Activated CD4-positive, alpha-beta T cell treated with anti-CD3 and anti-CD28 coated beads, Interleukin-10, Interleukin-2, amounts not matched to agents 100 ng/mL and 50 ng/mL, durations not matched to agents 16 hours and 8 hours (primary cell): ENCODE results near the gene FAM89B.

ENCODE experiments used
- DNase-seq: peaks from one replicate; pipeline ENCODE4 v3.0.0-alpha.2; 2020

The FAM89B gene

DNA sequence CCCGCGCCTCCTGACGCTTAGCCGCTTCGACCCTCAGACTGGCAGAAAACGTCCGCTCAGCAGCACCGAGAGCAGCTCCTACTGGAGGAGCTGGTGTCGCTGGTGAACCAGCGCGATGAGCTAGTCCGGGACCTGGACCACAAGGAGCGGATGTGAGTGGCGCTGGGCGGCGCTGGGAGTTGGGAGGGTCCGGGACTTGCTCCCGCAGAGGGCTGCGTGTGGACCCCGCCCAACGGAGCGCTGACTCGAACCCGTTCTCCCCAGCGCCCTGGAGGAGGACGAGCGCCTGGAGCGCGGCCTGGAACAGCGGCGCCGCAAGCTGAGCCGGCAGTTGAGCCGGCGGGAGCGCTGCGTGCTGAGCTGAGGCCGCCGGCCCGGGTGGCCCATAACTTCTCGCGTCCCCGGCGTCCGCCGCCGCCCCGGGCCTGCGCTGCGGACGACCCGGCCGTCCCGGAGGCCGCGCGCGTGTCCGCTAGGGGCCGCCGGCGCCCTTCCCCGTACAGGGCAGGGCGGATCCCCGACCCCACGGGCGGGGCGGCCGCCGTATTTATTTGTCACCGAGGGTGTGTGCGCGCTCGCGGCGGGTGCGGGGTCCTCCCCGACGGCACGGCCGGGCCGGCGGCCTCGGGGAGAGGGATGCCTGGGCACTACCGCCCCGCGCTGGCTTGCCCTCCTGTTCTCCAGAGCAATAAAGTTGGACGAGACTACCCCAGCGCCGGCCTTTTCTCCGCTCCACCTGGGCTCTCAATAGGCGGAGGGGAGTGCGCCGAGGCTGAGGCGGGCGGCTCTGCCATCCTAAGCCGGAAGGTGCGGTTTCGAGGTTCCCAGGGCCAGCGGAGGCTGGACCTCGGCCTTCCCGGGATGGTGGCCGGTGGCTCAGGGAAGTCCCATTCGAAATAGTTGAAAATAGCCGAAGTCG is 19.9 kb downstream of the FAM89B start:
- no peak for DNase-seq

DNA sequence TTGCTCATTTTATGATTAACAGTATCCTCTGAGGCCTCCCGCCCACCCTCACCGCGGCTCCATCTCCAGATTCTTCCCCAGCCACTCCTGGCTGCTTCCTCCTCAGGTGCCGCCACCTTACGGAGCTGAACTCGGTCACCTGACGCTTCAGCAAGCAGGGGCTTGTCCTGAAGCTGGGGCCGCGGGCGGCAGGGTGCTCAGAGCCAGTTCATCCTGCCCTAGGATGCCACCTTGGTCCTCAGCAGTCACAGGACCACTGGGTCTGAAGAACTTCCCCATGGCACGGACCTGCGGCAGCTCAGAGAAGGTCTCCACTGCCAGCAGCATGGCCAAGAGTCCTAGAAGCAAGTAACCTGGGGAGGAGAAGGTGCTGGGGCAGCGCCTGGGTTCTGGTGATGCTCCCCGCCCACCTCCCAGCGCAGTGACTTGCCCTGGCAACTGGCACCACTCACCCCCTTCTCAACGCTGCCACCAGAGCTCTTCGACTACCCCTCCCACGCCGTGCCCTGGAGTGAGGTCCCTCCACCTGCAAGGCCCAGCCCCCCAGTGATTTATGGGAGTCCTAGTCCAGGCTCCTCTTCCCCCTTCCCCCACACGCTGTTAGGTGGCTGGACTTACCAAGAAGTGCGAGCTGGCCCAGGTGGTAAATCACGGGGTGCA is 20.6 kb downstream of the FAM89B start:
- no peak for DNase-seq

- peak; percentile 49 for DNase-seq
Observed at GRCh38 chr11:65593518-65594414, 21.4 kb downstream of the FAM89B start.

GRCh38 chr11:65595131-65595530 is 22.8 kb downstream of the FAM89B start:
- DNase-seq, result no peak

GRCh38 chr11:65595543-65596281 is 23.4 kb downstream of the FAM89B start, which contains the start of gene KCNK7:
KCNK7 (minus strand) TSS chr11:65595800; CDS start chr11:65595772, 28 bp downstream.
- DNase-seq, result no peak

- DNase-seq, result no peak
Observed at GRCh38 chr11:65596520-65596919, 24.2 kb downstream of the FAM89B start.

DNA sequence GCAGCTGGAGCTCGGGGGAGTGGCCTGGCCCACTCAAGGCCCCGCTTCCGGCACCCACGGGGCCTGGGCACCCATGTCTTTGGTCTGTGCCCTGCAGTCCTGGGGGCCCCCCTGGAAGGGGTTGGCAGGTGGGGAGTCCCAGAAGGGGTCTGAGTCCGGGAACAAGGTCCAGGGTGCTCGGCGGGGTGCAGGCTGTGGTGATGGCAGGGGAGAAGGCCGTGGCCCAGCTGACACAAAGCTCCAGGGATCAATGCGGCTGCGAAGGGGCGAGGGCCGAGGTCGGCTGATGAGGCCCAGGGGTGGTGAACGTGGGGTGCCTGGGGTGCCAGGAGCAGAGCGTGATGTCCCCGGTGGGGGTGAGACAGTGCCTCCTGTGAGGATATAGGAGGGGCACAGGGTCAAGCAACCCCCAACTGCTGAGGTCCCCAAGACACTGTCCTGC is 25.9 kb downstream of the FAM89B start:
- DNase-seq, result no peak

GRCh38 chr11:65599216-65599954 is 27.0 kb downstream of the FAM89B start:
- DNase-seq, result no peak

- DNase-seq, result no peak
Observed at GRCh38 chr11:65599955-65600246, 27.6 kb downstream of the FAM89B start.

DNA sequence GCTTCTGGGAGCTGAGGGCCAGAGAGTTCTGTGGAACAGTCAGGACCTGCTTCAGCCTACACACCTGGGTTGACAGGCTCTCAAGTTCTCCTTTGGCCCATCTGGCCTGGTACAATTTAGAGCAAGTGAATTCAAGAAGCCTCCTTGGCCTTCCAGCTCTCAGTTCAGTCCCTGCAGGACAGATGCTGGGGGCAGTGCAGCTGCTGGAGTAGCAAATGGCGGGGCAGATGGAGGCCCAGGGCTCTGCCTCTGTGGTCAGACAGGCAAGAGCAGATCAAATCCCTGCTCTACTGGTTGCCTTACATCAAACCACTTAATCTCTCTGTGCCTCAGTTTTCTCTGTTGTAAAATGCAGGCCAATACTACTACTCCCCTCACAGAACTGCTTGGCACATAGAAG is 31.9 kb downstream of the FAM89B start:
- no peak for DNase-seq

DNA sequence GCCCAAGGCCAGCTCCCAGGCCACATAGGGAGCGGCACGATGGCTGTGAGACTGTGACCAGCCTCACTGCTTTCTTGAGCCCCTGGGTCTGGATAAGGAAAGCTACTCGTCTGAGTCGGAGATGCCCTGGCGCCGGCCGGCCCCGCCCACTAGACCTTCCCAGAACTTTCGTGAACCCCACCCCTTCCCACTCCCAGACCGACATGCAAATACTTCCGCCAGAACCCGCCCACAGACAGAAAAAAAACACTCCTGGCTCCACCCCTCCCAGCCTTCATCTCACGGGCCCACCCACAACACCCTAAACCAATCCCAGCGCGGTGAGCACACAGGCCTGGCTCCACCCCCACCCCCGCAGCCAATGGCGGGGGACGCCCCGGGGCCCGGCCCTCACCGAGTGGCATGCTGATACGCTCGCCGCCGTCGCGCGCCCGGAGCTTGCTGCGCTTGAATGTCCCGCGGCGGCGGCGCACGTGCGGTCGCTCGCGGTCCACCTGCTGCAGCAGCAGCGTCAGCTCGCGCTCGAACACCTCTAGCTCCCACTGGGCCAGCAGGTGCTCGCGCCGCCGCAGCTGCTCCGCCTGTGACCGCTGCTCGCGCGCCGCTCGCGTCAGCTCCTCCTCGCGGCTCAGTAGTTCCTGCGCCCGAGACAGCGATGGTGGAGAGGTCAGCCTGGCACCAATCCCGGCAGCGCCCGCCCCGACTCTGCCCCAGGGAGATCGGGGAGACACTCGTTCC is 34.7 kb downstream of the FAM89B start:
- DNase-seq, result no peak

DNA sequence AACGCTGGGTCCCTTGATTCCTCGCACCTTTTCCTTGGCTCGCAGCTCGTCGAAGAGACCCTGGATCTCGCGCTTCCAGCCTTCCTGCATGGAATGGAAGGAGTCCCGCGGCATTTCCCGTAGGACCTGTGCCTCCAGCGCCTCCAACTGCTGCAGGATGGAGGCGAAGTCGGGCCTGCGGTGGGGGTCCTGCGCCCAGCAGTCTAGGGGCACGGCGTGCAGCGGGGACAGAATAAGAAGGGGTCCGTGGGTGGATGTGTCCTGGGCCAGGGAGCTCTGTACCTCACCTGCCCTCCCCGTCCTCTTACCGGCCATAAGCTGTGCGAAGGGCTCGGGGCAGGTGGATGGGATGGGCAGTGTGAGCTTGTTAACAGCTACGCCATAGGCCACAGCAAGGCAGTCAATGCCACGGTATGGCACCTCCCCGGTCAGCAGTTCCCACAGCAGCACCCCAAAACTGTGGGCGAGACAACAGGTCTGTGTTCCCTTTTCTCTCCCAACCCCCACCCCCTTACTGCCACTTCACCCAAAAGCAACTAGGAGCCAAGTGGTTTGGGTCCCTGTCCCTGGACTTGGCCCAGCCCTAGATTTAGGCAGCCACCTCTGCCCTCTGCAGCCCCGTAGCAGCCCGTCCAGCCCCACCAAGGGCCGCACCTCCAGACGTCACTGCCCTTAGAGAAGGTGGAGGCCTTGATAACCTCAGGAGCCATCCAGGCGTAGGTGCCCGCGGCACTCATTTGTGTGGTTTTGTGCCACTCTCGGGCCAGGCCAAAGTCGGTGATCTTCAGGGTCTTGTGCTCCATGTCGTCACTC is 35.5 kb downstream of the FAM89B start:
- no peak for DNase-seq

DNA sequence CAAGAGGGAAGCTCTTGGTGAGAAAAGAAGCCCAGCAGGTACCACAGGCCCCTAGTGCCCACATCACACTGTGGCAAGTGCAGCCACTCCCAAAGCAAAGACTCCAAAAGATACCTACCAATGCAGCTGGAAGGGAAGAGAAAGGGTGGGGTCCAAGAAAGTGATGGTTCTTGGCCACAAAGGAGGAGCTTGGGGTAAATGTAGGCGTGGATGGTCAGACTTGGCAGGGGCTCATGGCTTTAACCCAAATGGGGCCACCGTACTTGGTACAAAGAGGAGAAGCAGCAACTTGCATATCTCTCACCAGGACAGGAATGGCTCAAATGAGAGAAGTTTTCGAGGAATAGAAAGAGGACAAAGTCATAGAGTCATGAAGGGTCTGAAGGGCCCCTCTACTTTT is 36.9 kb downstream of the FAM89B start:
- no peak for DNase-seq

- DNase-seq, result no peak
Observed at GRCh38 chr11:65609665-65610064, 37.3 kb downstream of the FAM89B start.

DNA sequence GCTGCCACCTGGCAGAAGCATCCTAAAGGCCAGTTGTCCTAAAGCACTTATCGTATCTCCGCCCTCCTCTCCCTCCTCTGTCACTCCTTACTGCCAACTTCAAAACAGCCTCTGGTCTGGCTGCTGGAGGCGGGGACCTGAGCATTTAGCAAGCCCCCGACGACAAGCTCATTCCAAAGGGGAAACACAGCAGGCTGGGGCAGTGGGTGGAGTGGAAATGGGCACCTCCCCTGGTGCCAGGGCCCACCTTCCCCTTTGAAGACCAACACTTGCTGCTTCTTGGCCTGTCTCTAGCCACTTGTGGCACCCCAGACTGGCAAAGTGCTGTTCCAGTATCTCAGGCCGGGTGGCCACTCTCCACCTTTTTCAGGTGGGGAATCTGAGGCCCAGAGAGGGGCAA is 38.1 kb downstream of the FAM89B start:
- DNase-seq, result no peak

GRCh38 chr11:65611028-65611757 is 38.9 kb downstream of the FAM89B start:
- DNase-seq, result no peak

DNA sequence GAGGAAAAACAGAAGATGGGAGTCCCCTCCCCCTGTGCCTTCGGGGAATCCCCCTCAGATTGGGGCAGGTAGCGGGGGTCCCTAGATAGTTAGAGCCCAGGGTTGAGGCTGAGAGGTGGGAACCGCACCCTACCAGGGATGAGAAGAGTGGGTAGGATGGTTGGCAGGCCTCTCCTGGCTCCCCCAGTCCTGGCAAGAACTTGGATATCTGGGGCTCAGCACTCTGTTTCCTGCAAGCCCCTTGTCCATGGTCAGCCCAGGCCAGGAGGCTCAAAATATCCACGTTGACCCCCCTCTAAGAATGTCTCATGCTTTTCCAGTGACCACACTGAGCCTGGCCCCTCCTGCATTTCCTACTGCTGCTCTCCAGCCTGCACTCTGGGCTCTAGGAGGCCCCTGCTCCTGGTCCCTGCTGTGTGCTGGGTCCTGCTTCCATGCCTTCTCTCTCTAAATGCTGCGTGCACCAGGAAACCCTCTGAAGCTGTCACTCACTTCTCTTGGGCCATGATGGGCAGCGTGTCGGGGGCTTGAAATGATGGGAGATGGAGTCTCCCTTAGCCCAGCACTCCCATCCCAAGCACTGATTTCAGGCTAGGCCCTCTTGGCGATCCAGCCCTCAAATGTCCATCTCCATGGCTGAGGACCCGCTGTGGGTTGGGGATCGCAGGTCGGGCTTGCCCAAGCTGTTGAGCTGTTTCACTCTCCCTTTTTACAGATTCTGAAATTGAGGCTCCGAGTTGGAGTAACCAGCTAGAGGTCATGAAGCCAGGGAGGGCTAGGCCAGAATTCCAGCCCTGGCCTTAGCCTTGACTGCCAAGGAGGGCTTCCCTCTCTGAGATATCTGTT is 39.6 kb downstream of the FAM89B start:
- no peak for DNase-seq

DNA sequence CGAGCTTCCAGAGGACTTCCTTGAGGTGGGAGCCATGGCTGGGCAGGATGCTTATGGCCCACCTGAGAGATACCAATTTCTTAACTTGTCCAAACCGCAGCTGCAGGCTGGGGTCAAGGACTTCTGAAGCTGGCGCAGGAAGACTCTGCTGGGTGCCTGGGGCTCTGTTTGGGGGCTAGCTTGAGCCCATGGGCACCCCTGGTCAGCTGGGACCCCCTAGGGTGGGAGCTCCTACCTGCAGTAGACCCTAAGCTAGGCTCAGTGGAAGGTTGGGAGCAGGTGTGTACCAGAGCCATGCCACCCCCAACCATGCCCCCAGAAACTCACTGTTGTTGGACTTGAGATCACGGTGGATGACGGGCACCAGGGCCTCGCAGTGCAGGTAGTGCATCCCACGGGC is 40.4 kb downstream of the FAM89B start:
- no peak for DNase-seq
